ENCODE measurements around the gene LTA4H.

GRCh38 chr12:95955549-95956159, 79.7 kb downstream of the LTA4H start:
- TF ChIP-seq EZH2phosphoT487 (IDR thresholded peaks at IDR 0.05; ENCODE audit: insufficient read depth, low read depth): no peak
- TF ChIP-seq EZH2 (IDR thresholded peaks at IDR 0.05; ENCODE audit: insufficient read depth, poor library complexity, severe bottlenecking): no peak
